ENCODE data around the gene NDNF.

The NDNF gene, protein sequence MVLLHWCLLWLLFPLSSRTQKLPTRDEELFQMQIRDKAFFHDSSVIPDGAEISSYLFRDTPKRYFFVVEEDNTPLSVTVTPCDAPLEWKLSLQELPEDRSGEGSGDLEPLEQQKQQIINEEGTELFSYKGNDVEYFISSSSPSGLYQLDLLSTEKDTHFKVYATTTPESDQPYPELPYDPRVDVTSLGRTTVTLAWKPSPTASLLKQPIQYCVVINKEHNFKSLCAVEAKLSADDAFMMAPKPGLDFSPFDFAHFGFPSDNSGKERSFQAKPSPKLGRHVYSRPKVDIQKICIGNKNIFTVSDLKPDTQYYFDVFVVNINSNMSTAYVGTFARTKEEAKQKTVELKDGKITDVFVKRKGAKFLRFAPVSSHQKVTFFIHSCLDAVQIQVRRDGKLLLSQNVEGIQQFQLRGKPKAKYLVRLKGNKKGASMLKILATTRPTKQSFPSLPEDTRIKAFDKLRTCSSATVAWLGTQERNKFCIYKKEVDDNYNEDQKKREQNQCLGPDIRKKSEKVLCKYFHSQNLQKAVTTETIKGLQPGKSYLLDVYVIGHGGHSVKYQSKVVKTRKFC

GRCh38 chr4:121072224-121073003, at the start of gene NDNF:
Gene NDNF, minus strand, starts transcription at chr4:121072535. Its CDS starts 26,698 bp downstream, at chr4:121045837.
- DNase-seq (ENCODE audit: low read depth): no peak

DNA sequence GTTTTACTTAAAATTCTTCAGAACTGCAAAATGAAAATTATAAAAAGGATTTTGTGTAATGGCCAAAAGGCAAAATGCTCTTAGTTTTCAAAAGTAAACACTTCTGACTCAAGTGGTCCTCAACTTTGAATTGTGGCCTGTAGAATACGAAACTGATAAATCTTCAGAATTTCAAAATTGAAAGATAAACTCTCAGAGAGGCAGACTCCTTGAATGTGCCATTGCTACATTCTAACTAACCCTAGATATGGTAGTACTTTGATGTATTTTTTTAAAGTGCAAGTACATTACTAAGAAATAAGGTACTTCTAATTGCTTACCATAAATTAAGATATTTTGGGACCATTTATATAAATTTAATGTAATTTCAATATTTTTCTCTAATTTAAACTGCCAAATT, 47.4 kb upstream of the NDNF start:
- H3K4me3 ChIP-seq (ENCODE audit: low read depth, low read length): no peak overlapping the region
- no peak for DNase-seq (ENCODE audit: low read depth)

More at GRCh38 chr4:121072224-121073003, at the start of gene NDNF:
- peak within 1 kb of the TSS; percentile 59 for H3K4me3 ChIP-seq (ENCODE audit: low read depth, low read length)

- DNase-seq (ENCODE audit: low read depth): no peak
Measured at GRCh38 chr4:121118344-121118743, 46.0 kb upstream of the NDNF start.

DNA sequence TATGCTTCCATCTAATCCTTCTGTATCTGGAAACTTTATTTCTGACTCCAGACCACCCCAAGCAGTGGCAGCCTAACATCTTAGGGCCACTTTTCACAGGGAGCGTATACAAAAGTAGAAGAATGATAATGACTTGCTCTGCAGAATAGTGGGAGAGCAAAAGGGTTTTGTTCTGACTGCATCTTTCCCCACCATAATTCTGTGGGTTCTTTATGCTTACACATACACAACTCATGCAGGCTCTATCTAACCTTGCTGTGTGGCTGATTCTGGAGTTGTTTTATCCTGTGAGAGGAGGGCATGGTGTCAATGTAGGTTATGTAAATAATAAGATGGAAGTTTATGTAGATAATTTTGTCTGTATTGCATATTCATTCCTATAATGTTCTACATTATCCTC, 42.4 kb upstream of the NDNF start:
- DNase-seq (ENCODE audit: low read depth): no peak

More at GRCh38 chr4:121118344-121118743, 46.0 kb upstream of the NDNF start:
- H3K4me3 ChIP-seq (ENCODE audit: low read depth, low read length): no peak overlapping the region

GRCh38 chr4:121112530-121112929, 40.2 kb upstream of the NDNF start:
- no peak overlapping the region for H3K4me3 ChIP-seq (ENCODE audit: low read depth, low read length)
- no peak for DNase-seq (ENCODE audit: low read depth)

More for the DNA sequence above, 42.4 kb upstream of the NDNF start:
- H3K4me3 ChIP-seq (ENCODE audit: low read depth, low read length): no peak overlapping the region

DNA sequence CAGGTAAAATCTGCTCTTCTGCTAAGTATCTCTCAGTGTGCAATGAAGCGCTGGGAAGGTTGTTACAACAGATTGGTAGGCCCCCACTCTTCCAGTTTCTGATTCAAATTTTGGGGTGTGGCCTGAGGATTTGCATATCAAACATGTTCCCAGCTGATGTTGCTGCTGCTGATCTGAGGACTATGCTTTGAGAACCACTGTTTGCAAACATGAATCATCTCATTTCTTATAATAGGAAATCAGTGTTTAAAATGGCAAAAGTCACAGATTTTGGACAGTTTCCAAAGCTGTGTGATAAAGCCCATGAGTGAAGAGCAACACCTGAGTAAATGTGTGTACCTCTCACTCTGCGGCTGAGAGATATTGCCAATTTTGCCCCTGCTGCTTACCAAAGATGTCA, 36.2 kb upstream of the NDNF start:
- no peak for DNase-seq (ENCODE audit: low read depth)
- no peak overlapping the region for H3K4me3 ChIP-seq (ENCODE audit: low read depth, low read length)

DNA sequence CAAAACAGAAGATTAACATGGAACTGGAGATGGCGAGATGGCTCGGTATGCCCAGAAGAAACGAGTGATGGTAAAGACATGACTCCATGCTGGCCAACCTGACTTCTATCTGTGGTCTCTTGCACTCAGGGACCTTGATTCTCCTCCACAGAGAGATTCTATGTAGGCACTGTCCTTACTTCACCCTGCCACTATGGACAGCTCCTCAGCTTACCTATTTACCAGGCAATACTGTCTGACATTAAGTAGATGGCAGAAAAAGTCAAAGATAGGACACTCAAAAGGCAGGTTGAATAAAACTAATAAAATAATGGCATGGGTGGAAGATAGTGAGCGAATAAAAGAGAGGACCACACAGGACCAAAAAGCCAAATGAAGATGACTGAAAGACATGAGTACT, 35.2 kb upstream of the NDNF start:
- no peak overlapping the region for H3K4me3 ChIP-seq (ENCODE audit: low read depth, low read length)
- no peak for DNase-seq (ENCODE audit: low read depth)

DNA sequence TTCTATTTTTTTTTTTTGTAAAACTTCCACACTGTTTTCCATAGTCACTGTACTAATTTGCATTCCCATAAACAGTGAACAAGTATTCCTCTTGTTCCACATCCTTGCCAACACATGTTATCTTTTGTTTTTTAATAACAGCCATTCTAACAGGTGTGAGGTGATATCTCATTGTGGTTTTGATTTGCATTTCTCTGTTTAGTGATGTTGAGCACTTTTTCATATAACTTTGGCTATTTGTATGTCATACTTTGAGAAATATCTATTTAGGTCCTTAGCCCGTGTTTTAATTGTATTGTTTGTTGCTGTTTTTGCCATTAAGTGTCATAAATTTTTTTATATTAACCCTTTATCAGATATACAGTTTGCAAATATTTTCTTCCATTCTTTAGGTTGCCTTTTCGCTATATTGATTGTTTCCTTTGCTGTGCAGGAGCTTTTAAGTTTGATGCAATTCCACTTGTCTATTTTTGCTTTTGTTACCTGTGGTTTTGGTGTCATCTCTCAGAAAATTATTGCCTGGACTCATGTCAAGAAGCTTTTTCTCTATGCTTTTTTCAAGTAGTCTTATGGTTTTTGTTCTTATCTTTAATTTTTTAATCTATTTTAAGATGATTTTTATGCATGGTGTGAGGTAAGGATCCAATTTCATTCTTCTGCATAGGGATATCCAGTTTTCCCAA, 27.9 kb upstream of the NDNF start:
- DNase-seq (ENCODE audit: low read depth): no peak
- no peak overlapping the region for H3K4me3 ChIP-seq (ENCODE audit: low read depth, low read length)

DNA sequence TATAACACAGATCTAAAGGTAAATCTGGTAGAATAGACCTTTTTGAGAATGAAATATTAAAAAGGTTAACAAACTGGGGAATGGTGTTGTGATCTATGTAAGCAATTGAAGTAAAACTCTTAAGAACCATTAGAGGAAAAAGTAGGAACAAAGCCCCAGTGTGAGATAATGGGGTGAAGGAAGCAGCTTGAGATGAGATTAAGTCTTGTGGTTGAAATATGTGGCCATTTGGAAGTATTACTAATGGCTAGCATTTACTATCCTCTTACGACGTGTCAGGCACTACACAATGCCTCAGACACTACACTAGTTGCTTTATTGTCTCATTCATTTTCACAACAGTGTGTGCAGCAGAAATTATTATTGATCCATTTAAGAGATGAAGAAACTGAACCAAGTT, 25.9 kb upstream of the NDNF start:
- H3K4me3 ChIP-seq (ENCODE audit: low read depth, low read length): no peak overlapping the region
- DNase-seq (ENCODE audit: low read depth): no peak

DNA sequence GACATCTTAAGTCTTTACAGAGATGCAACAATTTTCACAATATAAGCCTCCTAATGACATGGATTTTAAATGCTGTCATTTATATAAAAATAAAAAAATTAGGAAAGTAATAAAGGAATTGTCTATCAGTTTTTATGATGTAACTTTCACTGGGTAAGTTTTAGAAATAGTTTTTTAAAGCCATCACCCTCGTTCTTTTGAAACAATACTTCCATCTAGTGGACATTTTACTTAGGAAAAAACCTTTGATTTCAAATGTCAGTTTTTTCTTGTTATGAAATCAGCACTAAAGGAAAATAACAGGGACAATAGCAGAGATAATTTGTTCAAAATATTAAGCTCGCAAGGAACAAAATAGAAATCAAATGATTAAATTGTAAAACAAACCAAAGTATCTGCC, 24.3 kb upstream of the NDNF start:
- no peak overlapping the region for H3K4me3 ChIP-seq (ENCODE audit: low read depth, low read length)
- no peak for DNase-seq (ENCODE audit: low read depth)

DNA sequence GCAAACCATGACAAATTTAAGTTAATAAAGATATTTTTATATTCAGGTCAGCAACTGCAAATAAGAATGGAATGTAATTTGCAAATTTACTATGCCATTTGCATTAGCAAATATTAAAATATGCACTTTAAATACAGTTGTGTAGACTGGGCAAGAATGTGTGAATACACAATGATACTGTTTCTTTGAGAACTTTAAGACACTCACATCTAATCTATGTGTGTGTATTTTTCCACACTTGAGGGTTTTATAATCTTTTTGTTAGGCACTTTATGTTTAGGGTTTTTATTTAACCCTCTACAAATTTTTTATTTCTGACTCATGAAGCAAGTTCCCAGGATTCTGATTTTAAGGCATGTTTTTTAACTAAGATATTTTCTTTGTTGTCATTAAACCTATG, 23.9 kb upstream of the NDNF start:
- H3K4me3 ChIP-seq (ENCODE audit: low read depth, low read length): no peak overlapping the region
- no peak for DNase-seq (ENCODE audit: low read depth)

GRCh38 chr4:121094297-121094966, 22.1 kb upstream of the NDNF start:
- H3K4me3 ChIP-seq (ENCODE audit: low read depth, low read length): no peak overlapping the region
- DNase-seq (ENCODE audit: low read depth): no peak

DNA sequence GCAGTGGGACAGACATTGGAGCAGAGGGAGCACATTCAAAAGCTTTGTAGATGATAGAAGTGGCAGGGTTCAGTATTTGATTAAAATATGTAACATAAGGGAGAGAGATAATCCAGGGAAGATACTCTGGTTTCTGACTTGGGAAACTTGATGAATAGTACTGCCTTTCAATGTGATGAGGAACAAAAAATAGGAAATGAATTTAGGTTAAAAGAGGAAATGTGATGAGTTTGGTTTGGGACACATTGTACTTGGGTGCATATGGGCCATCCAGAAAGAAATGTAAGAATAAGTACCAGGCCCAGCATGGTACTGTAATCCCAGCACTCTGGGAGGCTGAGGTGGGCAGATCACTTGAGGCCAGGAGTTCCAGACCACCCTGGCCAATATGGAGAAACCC, 20.9 kb upstream of the NDNF start:
- no peak overlapping the region for H3K4me3 ChIP-seq (ENCODE audit: low read depth, low read length)
- no peak for DNase-seq (ENCODE audit: low read depth)

DNA sequence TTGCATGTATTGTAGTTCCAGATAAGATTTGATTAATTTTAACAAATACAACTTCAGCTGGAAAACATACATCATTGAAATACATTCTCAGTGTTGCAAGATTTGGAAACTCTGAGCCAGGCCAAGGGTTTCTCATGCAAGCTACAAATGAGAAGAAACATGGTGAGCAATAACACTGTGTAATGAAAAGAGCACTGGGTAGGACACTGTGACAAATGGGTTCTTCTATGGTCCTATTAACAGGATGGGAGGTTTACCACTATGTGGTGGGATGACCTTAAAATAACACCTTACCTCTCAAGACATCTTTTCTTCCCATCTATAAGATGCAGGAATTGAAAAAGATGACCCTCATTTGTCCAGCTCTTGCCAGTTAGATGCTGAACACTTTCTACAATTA, 19.6 kb upstream of the NDNF start:
- no peak for DNase-seq (ENCODE audit: low read depth)
- H3K4me3 ChIP-seq (ENCODE audit: low read depth, low read length): no peak overlapping the region

DNA sequence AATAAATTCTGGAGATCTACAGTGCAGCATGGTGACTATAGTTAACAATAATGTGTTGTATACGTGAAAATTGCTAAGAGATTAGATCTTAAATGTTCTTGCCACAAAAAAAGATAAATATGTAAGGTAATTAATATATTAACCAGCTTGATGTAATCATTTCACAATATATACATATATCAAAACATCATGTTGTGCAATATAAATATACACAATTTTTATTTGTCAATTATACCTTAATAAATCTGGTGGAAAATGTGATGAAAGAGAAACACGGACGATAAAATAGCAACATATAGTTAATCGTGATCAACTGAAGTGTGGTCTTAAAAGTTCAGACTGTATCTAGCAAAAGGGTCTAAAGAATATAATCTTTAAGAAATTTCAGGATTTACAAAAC, 16.5 kb upstream of the NDNF start:
- no peak overlapping the region for H3K4me3 ChIP-seq (ENCODE audit: low read depth, low read length)
- DNase-seq (ENCODE audit: low read depth): no peak

- no peak for DNase-seq (ENCODE audit: low read depth)
- no peak overlapping the region for H3K4me3 ChIP-seq (ENCODE audit: low read depth, low read length)
Measured at GRCh38 chr4:121079376-121079775, 7.0 kb upstream of the NDNF start.

DNA sequence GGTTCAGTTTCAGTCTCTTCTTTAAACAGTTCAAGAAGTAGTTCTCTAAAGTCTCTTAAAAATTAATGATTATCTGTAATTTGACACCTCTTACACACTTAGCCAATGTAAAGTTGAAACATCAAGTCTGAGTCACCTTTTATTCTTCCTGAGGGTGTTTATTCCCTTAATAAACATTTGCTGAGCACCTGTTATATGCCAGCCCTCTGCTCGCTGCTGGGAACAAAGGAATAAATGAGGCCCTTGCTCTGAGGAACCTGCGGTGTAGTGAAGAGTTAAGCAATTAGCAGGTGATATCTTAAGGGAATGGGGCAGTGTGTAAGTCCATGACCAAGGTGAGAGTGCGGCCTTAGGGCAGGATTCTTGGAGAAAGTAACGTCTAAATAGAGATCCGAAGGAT, 5.2 kb upstream of the NDNF start:
- DNase-seq (ENCODE audit: low read depth): no peak
- H3K4me3 ChIP-seq (ENCODE audit: low read depth, low read length): no peak overlapping the region

DNA sequence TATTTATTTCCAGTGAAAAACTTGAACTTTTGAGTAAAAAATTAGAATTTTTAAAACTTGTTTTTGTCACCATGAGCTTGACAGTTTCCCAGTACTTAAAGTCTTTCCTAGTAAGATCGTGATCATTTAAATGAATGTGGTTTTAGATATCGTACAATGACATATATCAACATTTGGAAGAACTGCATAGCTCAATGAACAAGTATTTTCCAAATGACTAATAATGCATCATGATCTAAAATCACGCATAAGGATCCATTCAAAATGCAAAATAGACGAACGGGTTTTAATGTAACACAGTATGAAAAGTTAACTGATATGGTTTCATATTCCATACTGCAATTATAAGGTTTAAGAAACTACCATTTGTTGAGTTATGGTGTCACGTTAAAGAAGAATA, 4.1 kb upstream of the NDNF start:
- DNase-seq (ENCODE audit: low read depth): no peak
- no peak overlapping the region for H3K4me3 ChIP-seq (ENCODE audit: low read depth, low read length)

- no peak for DNase-seq (ENCODE audit: low read depth)
- no peak overlapping the region for H3K4me3 ChIP-seq (ENCODE audit: low read depth, low read length)
Measured at GRCh38 chr4:121073672-121074381, 1.5 kb upstream of the NDNF start.

Data from skeletal muscle cell (primary cell).